Subcutaneous preadipocyte (primary cell): Measurements from ENCODE around the gene ZFP62. TPM values are rescaled to one million over a fixed set of nuclear protein-coding genes. Genes with fewer than 3 reads are reported as not detected.

ENCODE experiments used
- small RNA-seq: library from RNA; depleted of rRNA; stranded (forward); fragments of <200 nt; gene quantifications from one replicate; pipeline ENCODE3, GENCODE V24; 2012
- total RNA-seq: library from RNA; depleted of rRNA; stranded (reverse); fragments of >200 nt; gene quantifications from 2 replicates; pipeline ENCODE4 v1.2.3, GENCODE V29; 2012

ZFP62 gene
- total RNA-seq = 12.5 and 15.6 TPM in 2 replicates

GRCh38 chr5:180860887-180861822, at the start of gene ZFP62:
ZFP62 (minus strand) TSS chr5:180861276; CDS start chr5:180861219, 57 bp downstream.

GRCh38 chr5:180898621-180899246, 37.7 kb upstream of the ZFP62 start, which contains the start of gene BTNL8:
BTNL8 (plus strand) TSS chr5:180899159; CDS start chr5:180899311, 152 bp downstream.

GRCh38 chr5:180802325-180803180, 58.5 kb downstream of the ZFP62 start, which contains the start of gene MGAT1:
MGAT1 (minus strand) TSS chr5:180802806; CDS start chr5:180792971, 9,835 bp downstream.

Small RNA genes within 50 kb of the gene (small RNA-seq; reads per million reads assigned to genes)
- gene RF00019 = not detected

Other genes starting within 250 kb of the ZFP62 start
- under 0.01 and 0.20 TPM in 2 replicates for gene FLT4, start 211.7 kb downstream of the ZFP62 start, total RNA-seq
- gene OR2Y1, start 121.2 kb downstream of the ZFP62 start, total RNA-seq = not detected in 2 replicates
- gene MGAT1, start 58.5 kb downstream of the ZFP62 start, total RNA-seq = 78.3 and 82.9 TPM in 2 replicates
- gene BTNL8, start 37.9 kb upstream of the ZFP62 start, total RNA-seq = not detected in 2 replicates
- not detected in 2 replicates for gene BTNL3, start 127.6 kb upstream of the ZFP62 start, total RNA-seq
- 0.37 TPM in 1 of 2 replicates, not detected in the other for gene BTNL9, start 179.0 kb upstream of the ZFP62 start, total RNA-seq